Measurements from ENCODE around the gene ADAMTSL4.
"Not testable (repeated sequence)": the region's sequence is repeated elsewhere in the genome, so short reads cannot be mapped to it uniquely, and the experiment has no call there.

ADAMTSL4 gene

DNA sequence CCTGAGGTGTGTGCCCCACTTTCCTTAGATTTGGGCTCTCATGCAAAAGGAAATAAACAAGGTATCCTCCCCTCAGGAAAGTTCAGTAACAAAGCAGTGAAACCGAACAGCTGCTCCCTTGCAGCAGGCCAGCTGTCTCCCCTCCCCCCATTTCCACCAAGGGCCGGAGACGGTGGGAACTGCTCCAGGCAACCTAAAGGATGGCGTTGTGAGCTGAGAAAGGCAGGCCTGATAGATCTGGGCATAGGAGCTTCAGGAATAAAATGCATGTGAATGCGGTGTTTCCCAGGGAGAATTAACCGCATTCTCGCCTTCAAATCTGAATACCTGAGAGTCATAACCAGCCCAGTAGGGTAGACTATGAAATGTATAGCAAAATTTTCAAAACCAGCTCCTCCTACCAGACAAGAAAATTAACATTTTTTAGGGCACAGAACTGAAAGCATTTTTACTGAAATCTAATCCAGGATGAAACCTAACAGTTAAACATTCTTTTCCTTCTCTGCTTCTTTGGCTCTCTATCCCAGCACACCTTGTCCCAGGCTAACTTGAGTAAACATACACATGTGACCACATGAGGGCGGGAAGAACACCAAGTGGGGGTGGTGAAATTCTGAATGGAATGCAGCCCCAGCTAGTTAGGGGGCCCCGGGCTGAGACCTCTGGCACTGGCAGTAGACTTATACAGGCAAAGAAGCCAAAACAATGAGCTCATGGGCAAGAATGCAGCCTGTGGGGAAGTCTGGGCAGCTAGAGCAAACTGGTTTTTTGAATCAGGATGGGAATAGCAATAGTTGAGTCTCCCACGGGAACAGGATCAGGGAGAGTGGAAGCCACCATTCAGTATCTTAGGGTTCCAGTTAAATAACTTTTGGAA, 18.7 kb downstream of the ADAMTSL4 start:
- DNase-seq = no peak

DNA sequence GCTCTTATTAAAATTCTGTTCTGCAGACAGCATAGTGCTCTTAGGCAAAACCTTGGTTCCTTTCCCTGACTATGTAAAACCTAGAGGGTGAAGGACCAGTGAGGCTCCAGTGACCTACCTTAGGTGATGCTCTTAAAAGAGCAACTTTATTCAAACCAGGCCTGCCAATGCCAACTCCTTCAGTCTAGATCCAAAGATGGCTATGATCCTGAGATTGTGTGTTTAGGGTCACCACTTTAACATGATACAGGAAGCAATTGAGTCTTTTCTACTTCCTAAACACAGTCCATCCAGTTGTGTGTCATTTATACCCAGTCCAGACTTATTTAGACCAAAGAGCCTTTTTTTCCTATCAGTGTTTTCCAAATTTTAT, 19.4 kb downstream of the ADAMTSL4 start:
- no peak for DNase-seq

DNA sequence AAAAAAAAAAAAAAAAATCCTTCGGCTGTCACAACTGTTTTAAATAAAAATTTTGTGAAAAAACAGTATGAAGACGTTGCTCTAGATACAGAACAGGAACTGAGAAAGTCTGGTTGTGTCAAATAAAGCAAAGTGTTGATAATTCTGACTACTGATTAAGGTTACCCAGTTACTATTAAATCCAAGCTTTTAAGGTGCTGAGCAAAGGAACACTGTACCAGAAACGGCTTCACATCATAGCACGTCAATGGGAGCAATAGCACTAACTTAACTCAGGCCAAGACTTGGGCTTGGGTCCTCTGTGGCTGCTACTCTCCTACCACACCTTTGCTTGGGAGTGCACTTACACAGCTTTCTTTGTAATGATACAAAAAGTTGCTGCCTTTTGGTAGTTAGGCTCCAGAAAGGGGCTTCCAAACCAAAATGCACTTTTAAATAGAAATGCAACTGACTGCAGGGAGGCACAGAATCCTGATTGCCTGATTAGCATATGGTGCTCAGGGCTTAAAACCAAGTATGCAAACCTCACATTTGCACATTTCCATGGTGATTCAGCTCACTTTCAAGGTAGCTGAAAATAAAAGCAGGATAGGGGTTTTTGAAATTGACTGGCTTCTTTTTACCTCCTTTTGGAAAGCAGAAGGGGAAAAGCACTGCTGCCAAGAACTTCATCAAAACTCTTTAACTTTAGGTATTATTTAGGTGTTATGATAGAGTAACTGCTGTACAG, 23.9 kb downstream of the ADAMTSL4 start:
- no peak for DNase-seq

DNA sequence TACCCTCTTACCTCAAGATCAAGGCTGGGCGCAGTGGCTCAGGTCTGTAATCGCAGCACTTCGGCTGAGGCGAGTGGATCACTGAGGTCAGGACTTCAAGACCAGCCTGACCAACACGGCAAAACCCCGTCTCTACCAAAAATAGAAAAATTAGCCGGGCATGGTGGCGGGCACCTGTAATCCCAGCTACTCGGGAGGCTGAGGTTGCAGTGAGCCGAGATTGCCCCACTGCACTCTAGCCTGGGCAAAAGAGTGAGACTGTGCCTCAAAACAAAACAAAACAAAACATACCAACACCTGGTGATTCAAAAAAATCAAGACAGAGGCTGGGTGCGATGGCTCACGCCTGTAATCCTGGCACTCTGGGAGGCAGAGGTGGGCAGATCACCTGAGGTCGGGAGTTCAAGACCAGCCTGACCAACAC, 24.5 kb downstream of the ADAMTSL4 start:
- DNase-seq = not testable (repeated sequence)

DNA sequence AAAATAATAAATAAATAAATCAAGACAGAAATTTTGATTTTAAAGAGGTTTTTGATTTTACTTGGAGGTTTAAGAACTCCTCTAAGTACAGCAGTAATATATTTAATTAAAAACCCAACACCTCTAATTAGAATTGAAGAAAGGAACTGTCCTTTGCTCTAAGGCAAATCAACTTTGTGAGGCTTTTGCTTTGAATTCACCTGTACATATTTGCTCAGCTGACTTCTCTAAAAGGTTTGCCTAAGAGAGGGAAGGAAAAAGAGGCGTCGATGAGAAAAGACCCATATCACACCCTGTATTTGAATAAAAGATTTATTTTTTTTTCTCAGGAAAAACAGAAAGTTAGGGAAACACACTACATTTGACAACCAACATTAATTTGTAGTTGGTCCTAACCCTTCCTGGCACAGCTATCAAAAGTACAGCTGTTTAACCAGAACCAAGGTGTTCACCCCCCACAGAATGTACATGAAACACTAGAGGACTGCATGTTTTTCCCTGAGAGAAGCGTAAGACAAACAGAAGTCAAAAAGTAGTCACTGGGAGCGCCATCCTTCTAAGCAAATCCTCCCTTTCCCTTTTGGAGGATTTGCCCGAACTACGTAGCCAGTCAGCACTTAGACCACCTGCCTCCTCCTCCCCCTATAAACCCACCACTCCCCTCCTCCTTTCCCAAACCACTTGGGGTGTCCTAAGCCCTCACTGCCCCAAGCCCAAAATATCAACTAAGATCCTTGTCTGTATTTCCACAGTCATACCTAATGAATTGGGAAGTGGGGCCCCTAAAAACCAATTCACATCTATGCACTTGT, 25.3 kb downstream of the ADAMTSL4 start:
- no peak for DNase-seq

DNA sequence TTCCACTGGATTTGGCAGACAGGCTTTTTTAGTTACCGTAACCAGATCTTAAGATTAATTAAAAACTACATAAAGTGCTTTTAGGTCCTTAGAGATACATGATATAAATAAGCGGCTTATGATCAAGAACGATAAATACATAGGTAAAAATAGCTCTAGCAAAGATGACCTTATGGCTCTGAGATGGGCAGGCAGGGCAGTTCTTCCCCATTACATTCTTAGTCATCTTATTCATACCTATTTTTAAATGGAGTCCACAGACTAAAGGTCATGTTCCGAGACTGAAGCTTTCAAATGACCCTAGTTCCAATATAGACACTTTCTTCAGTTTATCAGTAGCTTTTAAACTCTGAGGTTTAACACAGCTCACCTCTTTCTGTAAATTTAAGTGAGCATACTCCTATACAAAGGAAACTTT, 25.9 kb downstream of the ADAMTSL4 start:
- DNase-seq = no peak

DNA sequence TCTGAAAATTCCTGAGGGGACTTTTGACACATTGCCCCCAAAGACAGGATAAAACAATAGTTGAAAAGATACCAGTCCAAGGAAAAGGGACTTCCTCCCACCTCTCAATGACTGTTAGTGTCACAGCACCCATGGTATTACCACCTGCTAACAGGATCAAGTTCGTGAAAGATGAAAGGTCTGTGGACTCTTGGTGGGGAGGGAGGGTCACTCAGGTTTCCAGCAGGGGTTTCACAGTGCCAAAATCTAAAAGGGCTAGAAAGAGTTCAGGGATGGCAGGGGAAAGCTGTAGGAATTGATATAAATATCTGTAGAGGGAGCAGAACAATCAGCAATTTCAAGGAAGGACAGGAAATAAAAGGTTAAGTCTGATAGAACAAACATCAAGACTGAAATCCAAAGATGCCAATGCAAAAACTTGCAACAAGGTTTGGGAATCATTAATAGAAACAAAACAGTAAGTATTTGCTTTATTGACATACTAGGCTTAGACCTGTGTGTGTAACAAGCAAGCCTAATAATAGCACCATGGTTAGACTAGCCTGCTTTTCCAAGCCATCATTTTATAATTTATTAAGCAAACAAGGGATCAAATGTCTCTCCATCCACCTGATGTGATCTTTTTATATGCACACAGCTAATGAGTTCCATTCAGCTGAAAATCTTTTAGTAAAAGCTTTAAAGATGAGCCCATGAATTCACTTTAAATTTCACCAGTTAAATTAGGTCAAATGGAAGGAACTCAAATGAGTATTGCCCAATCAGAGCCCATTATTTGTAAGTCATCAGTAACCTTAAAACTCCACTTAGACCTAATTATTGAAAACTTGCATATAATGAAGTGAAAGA, 26.5 kb downstream of the ADAMTSL4 start:
- no peak for DNase-seq

DNA sequence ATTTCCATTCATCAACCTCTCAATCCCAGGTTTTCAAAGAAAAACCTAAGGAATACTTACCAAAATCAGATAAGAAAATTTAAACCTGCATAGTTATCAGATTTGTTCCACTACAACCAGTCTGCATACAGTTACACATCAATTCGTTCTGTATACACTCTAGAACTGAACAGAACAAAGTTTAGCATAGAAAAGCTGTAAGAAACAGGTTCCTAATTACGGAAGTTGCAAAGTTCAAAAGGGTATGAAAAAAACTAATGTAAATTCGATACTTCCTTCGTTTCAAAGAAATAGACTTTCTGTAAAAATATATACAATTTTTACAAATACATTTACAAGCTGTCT, 27.1 kb downstream of the ADAMTSL4 start:
- no peak for DNase-seq

DNA sequence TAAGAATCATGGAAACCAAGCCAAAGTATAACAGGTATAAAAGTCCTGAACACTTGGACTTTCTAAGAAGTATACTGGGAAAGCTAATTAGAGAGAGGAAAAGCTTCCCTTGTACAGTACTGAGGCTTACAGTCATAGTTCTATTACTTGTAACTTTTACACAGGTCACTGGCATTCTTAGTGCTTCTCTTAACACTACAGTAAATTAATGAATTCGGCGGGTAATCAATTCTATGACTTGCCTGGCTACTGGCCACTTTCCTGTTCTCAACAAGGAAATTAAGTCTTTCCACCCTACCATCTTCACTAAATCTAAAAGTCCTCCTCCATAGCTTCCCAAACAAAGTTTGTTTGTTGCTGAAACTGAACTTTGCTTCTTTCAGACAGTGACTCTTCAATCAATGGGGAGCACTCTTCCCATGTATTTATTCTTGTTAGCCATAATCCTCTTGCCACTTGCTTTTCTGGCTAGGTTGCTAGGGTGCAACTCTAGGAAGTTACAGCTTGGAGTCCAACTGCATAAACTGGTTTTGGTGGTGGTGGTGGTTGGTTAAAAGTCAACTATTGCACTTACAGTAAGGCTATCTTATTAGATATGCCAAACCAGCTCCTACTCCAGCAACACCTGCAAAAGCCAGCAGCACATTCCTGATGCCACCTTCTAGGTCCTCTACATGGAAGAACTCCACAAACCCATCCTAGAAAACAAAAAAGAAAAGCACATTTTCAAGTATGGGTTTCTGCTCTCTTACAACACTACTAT, 27.8 kb downstream of the ADAMTSL4 start:
- DNase-seq = no peak

DNA sequence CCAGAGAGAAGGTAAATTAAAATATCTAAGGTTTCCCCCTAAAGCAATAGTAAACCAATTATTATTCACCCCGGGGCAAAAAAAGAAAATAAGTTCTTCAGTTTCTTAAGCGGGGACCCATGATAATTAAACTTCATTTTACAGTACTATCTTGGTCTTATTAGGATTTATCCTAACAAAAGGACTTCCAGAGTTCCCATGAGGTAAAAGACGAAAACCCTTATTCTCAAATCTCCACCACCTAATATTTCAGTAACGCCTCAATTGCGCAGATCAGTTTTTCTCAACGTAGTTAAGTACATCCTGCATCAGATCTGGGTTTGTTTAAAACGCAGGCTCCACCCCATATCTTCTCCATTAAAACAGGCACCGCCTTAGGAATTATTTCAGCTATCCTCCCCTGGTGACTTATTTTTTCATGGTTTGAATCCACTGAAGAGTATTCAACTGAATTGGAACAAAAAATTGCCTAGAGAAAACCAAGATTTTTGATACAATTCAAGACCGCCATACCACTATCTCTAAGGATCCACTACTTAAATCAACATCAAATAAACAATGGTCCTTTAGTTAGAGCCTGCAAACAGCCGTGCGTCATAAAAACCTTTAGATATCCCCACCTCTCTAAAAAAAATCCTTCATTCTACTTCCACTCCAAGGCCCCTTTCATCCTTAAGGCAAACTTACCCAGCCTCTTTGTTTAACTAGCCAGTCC, 28.5 kb downstream of the ADAMTSL4 start:
- no peak for DNase-seq

DNA sequence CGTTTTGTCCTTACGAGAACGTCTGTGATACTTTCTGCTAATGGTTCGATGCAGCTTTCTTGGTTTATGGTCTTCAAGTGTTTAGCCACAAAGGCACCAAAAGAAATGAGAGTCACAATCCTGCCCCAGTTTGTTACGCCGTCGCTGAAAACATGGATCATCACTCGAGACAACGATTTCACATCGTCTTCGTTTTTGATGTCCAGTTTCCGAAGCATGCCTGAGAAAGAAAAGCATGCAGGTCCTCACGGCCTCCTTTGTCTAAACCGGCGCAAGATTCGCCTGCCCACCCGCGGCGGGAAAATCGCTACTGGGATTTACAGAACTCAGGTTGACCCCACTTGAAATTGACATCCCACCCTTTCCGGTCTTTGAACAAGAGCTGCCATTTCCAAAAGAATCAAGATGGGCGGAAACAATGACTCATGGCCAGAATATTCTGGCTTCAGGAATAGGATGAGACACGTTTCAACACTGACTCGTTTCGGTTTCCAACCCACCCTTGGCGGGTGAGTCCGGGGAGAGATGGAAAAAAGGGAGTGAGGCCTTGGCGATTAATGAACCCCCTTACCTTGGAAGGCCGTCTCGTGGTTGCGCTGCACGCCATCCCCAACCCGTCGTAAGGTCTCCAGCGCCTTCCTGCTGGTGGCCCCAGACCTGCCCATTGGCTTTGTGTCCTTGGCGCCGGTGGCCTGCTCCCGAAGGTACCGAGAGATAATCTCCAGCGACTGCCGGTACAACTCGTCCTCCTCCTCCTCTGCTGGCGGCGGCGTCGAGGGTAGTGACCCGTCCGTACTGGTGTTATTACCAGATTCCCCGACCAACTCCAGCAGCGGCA, 29.3 kb downstream of the ADAMTSL4 start:
- no peak for DNase-seq

DNA sequence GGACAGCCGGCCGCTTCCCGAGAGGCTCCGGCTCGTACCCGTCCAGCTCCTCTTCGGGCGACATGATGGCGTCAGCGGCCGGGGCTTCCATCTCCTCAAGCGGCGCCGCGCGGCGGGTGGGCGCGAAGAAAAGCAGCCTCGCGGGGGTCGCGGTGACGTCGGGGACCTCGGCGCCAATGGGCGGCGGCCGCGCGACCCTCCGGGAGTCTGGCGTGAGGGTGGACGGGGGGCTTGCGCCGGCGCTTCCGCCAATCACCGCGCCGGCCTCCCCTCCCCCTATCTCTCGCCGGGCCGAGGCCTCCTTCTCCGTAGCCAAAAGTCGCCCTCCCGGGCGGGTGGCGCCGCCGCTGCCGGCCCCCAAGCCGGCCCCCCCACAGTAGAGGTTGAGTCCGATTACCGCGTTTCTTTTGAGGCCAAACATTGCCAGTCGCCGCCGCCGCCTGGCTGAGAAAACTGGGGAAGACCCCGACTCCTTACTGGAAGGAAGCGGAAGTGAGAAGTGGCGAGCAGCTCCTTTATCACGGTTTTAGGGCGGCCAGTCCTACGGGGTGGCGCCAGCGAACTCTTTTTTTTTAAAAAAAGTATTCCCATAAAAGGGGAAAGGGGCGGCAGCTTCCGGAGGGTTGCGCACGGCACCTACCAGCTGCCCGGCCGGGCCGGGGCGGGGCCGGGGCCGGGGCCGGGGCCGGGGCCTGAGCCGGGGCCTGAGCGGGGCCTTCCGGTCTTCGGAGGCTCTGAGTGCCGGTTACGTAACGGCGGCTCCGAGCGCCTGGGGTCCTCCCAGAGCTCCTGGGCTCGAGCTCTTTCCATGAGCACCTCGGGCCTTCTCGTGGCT, 30.1 kb downstream of the ADAMTSL4 start, which contains the start of gene MCL1:
TSS of gene MCL1 (minus strand) at position 501 of the 835 bp plus-strand sequence. CDS start at position 421, 80 bp downstream.
- DNase-seq = peak; percentile 80

DNA sequence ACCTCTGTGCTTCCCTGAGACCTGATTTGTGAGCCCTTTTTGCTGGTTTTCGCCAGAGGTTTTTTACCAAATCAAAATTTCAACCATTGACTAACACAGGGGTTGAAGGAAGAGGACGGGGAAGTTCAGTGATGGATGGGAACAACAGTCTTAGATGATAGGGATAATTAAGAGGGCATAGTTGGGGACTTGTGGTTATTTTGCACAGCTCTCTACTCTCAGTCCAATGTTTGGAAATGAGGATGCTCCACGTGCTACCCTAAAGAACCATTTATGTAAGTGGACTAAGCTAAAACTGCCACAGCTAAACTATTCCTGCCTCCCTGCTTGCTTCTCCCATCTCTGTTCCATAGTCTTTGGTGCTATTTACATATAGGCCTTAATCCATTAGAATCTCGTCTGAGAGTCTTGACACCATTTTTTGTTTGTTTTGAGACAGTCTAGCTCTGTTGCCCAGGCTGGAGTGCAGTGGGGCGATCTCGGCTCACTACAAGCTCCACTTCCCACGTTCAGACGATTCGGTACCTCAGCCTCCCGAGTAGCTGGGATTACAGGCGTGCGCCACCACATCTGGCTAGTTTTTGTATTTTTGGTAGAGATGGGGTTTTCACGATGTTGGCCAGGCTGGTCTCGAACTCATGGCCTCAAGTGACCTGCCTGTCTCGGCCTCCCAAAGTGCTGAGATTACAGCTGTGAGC, 30.9 kb downstream of the ADAMTSL4 start:
- DNase-seq = no peak

DNA sequence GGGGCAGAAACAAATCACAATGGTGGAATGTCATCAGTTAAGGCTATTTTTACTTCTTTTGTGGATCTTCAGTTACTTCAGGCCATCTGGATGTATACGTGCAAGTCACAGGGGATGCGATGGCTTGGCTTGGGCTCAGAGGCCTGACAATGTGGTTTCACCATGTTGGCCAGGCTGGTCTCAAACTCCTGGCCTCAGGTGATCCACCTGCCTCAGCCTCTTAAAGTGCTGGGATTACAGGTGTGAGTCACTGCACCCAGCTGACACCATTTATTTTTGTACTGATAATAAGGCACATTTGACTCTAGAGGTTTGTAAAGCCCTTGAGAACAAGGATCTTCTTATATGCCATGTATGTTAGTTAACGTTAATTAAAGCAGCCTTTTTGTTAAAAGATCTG, 31.8 kb downstream of the ADAMTSL4 start:
- DNase-seq = not testable (repeated sequence)

DNA sequence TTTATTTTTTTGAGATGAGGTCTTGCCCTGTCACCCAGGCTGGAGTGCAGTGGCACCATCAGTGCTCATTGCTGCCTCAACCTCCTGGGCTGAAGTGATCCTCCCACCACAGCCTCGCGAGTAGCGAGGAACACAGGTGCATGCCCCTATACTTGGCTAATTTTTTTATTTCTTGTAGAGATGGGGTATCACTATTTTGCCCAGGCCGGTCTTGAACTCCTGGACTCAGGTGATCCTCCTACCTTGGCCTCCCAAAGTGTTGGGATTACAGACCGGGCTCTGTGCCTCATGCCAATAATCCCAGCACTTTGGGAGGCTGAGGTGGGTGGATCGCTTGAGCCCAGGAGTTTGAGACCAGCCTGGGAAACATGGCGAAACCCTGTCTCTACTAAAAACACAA, 32.2 kb downstream of the ADAMTSL4 start:
- DNase-seq = not testable (repeated sequence)

DNA sequence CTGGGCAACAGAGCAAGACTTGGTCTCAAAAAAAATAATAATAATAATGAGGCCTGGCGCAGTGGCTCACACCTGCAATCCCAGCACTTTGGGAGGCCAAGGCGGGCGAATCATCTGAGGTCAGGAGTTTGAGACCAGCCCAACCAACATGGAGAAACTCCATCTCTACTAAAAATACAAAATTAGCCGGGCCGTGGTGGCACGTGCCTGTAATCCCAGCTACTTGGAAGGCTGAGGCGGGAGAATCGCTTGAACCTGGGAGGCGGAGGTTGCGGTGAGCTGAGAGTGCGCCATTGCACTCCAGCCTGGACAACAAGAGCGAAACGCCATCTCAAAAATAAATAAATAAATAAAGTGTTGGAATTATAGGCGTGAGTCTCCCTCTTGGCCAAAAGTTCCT, 32.8 kb downstream of the ADAMTSL4 start:
- DNase-seq = not testable (repeated sequence)

DNA sequence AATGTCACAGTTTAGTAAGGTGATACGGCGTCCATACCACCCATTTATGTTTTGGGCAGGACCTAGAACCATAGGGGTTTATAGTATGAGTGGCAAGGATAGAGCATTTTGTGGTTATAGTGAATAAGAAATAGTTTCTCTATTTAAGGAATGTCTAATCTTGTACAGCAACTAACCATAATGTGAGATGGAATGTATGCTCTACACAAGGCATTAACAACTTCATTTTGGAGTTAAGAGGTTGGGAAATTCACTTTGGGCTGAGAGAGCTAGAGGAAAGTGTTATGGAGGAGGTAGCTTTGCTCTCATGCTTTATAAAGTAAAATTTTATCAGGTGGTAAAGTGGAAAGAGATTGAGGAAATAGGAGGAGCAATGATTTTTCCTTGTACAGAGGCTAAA, 33.2 kb downstream of the ADAMTSL4 start:
- no peak for DNase-seq

Measured in activated CD4-positive, alpha-beta T cell treated with anti-CD3 and anti-CD28 coated beads, Interleukin-2, amount 50 U/mL, for 1 hour (primary cell).